Ovary (tissue), 3 donors: ENCODE measurements around the gene MRPL57.

Experiments used
- POLR2A ChIP-seq: fragments of 450-650 bp; IDR thresholded peaks from one replicate; pipeline ENCODE4 v1.6.1; 2017; ENCODE audit warnings: antibody characterized with exemption, mild to moderate bottlenecking, moderate library complexity
- TF ChIP-seq, protein P1 (sequence below), 3 donors: fragments of 450-650 bp in 2 of 3; fragments of 200-600 bp in 1 of 3; IDR thresholded peaks; one replicate each; pipeline versions ENCODE4 v1.5.1 to v1.8.0; 2016 to 2022; ENCODE audit warnings: antibody characterized with exemption in 3 of 3, mild to moderate bottlenecking in 1 of 3
- donor health status: DM: no; HTN: no; CAD: no.

DNA sequence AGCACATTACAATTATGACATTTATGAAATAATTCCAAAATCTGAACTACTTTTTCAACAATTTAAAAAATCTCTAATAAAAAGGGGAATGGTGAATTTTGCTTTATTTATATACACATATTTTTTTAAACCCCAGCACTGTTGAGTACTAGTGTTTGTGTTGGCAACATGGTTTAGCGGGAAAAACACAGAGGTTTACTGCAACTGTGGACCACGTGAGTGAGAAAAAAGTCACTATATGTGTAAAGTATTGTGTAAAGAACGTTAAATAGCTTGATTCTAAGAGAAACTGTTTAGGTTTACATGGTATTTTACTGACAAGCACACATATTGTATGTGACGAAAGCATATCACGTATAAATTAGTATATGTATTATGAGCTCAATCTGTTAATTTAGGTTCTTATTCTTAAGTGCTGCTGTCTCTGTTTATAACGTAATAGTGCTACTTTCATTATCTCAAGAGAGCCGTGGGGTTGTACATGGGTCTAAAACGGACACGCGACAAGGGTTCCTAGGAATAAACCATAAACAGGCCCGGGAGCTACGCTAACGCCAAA, 723 bp upstream of the MRPL57 start:
- TF ChIP-seq, protein P1, sequence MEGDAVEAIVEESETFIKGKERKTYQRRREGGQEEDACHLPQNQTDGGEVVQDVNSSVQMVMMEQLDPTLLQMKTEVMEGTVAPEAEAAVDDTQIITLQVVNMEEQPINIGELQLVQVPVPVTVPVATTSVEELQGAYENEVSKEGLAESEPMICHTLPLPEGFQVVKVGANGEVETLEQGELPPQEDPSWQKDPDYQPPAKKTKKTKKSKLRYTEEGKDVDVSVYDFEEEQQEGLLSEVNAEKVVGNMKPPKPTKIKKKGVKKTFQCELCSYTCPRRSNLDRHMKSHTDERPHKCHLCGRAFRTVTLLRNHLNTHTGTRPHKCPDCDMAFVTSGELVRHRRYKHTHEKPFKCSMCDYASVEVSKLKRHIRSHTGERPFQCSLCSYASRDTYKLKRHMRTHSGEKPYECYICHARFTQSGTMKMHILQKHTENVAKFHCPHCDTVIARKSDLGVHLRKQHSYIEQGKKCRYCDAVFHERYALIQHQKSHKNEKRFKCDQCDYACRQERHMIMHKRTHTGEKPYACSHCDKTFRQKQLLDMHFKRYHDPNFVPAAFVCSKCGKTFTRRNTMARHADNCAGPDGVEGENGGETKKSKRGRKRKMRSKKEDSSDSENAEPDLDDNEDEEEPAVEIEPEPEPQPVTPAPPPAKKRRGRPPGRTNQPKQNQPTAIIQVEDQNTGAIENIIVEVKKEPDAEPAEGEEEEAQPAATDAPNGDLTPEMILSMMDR (IDR thresholded peaks at IDR 0.05): no peak
- no peak for TF ChIP-seq POLR2A
